Endothelial cell of hepatic sinusoid (primary cell): ENCODE data around the gene ADK.
"Not testable (repeated sequence)": the region's sequence is repeated elsewhere in the genome, so short reads cannot be mapped to it uniquely, and the experiment has no call there.

Source experiments
- in situ Hi-C: cut with HindIII; loops from 2 replicates; pipeline ENCODE4 v1.10.0; 2017; ENCODE audit warnings: low sequenced_read_pairs

ADK gene

DNA sequence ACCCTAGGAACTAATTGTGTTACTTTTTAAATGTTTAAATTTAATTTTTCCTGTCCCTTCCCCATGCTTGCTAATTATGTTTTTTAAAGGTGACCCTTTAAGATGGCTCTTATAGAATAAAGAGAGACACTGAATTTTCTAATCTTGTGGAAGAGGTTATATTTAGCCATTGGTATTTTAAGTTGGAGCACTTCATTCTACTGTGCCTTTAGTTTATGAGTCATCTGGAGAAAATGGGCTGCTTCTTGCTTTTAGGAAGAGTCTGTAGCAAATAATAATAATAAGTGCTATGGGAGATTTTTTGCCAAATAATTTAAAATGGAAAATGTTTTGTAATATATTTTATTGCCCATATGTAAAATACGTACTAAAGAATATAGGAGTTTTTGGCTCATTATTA, 139.7 kb downstream of the ADK start:
- in situ Hi-C loops = no loop called here

DNA sequence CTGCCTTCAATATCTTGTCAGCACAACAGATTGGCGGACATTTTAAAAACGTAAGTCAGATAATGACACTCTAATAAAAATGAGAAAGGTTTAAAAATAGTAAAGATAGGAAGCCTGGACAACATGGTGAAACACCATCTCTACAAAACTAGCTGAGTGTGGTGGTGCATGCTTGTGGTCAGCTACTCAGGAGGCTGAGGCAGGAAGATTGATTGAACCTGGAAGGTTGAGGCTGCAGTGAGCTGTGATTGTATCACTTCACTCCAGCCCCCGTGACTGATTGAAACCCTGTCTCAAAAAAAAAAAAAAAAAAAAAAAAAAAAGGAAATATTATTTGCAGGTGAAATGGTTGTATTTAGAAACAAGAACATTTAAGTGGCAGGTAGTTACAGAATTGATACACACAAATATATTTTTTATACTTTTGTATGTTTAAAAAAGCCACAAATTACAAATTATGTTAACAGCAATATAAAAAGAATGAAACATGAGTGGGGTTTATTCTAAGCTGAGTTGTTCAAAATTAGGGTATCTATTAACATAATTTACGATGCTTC, 141.9 kb downstream of the ADK start:
- in situ Hi-C loops = no loop called here

GRCh38 chr10:74293686-74294371, 142.8 kb downstream of the ADK start:
- in situ Hi-C loops = no loop called here

GRCh38 chr10:74297389-74298080, 146.5 kb downstream of the ADK start:
- in situ Hi-C loops = no loop called here

DNA sequence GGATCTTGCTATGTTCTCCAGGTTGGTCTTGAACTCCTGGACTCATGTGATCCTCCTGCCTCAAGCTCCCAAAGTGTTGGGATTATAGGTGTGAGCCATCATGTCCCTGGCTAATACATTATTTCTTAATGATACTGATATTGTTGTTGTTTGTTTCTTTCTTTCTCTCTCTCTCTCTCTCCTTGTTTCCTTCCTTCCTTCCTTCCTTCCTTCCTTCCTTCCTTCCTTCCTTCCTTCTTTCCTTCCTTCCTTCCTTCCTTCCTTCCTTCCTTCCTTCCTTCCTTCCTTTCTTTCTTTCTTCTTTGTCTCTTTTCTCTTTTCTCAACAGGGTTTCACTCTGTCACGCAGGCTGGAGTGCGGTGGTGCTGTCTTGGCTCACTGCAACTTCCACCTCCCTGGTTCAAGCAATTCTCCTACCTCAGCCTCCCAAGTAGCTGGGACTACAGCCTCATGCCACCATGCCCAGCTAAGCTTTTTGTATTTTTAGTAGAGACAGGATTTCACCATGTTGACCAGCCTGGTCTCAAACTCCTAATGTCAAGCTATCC, 149.1 kb downstream of the ADK start:
- in situ Hi-C loops = not testable (repeated sequence)

DNA sequence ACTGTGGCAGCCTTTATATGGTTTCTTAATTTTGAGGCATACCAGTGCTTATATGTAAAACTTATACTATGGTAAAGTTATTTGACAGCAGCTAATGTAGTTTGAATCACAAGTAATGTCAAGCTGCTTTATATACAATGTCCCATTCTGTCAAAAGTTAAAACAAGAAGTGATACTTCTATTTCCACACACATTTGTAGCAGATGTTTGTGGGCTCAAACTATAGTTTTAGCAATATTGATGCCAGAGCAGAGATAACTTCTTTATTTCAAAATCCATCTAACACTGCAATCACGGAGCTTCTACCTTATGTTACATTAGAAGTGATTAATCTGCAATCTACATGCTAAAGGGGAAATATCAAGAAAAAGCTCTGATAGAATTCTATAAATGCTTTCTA, 149.6 kb downstream of the ADK start:
- in situ Hi-C loops = no loop called here

- in situ Hi-C loops = no loop called here
These were observed 154.7 kb downstream of the ADK start for GRCh38 chr10:74305730-74306129.

GRCh38 chr10:74306227-74306982, 155.4 kb downstream of the ADK start:
- in situ Hi-C loops = no loop called here

GRCh38 chr10:74307061-74307651, 156.1 kb downstream of the ADK start:
- in situ Hi-C loops = no loop called here

GRCh38 chr10:74310652-74311257, 159.7 kb downstream of the ADK start:
- in situ Hi-C loops = no loop called here

- in situ Hi-C loops = no loop called here
These were observed 163.1 kb downstream of the ADK start for GRCh38 chr10:74314166-74314565.

DNA sequence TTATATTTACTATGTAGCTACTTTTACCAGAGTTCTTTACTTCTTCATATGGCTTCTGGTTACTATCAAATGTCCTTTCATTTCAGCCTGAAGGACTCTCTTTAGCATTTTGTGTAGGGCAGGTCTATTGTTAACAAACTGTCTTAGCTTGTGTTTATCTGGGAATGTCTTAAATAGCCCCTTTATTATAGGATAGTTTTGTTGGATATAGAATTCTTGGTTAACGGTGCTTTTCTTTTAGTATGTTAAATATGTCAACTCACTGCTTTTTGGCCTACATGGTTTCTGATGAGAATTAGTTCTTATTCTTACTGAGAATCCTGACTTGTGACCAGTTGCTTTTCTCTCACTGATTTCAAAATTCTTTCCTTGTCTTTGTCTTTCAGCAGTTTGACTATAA, 169.0 kb downstream of the ADK start:
- in situ Hi-C loops = loop anchor here (5.0 kb wide), 1 partner anchor 62 kb away; no protein-coding TSS in a partner anchor

DNA sequence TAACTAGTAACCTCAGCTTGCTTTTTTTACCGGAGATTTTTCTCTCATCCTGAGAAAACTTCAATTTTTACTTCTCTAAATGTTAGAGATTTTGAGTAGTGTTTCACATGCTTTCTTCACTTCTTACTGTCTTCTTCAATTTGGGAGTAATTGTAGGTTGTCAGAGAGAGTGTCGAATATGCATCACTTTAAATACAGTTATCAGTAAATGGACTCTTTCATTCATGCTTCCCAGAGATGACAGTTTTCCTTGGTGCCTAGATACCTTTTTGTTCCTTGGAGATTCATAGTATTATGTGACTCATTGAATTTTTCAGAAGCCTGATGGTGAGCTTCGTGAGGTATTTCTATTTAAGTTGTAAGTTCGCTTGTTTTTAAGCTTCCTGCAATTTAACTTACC, 169.7 kb downstream of the ADK start:
- in situ Hi-C loops = loop anchor here (5.0 kb wide), 1 partner anchor 62 kb away; no protein-coding TSS in a partner anchor

- in situ Hi-C loops = loop anchor here (5.0 kb wide), 1 partner anchor 60 kb away; no protein-coding TSS in a partner anchor
These were observed 171.1 kb downstream of the ADK start for GRCh38 chr10:74322141-74322540.

DNA sequence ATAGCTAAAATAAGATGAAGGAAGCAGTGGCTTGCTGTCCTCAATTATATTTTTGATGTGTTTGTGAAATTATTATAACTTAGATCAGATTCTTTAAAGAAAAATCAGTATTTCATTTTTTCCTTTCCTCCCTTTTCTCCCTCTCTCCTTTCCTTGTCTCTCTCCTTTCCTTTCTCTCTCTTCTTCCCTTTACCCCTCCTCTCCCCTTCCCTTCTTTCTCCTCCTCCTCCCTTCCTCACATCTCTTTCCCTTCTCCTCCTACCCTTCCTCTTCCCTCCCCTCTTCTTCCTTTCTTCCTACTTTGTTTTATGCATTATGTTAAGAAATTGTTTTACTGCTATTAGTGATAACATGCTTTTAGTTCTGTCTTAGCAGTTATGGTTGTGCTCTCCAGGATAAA, 171.5 kb downstream of the ADK start:
- in situ Hi-C loops = loop anchor here (5.0 kb wide), 1 partner anchor 60 kb away; no protein-coding TSS in a partner anchor

GRCh38 chr10:74328388-74328787, 177.4 kb downstream of the ADK start:
- in situ Hi-C loops = no loop called here

DNA sequence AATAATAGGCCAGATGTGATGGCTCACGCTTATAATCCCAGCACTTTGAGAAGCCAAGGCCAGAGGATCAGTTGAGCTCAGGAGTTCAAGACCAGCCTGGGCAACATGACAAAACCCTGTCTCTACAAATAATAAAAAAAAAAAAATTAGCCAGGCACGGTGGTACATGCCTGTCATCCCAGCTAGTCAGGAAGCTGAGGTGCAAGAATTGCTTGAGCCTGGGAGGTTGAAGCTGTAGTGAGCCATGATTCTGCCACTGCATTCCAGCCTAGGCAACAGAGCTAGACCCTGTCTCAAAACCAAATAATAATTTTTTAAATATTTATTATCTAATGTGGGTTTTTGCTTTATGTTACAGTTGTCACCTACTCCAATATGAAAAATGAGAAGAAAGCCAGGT, 178.9 kb downstream of the ADK start:
- in situ Hi-C loops = no loop called here

DNA sequence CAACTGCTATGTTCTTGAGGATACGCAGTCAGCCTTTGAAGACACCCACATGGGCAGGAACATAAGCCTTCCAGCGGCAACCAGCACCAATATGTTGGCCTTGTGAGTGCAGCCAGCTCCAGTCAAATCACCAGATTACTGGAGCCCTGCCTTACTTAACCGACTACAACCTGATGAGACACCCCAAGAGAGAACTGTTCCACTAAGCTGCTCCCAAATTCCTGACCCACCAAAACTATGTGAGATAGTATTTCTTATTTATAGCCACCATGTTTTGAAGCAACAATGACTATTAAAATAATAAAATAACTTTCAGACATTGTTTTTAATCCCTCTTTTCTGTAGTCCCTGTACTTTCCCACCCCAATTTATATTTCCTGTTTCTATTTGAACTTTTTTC, 179.6 kb downstream of the ADK start:
- in situ Hi-C loops = no loop called here

GRCh38 chr10:74332398-74332797, 181.4 kb downstream of the ADK start:
- in situ Hi-C loops = no loop called here

GRCh38 chr10:74333174-74333573, 182.2 kb downstream of the ADK start:
- in situ Hi-C loops = no loop called here
